GM18502 (cell line): Measurements from ENCODE around the gene RPSA.
A peak's percentile ranks its signal among the peaks of the same experiment; 100 is the strongest.
"Not testable (repeated sequence)": the region's sequence is repeated elsewhere in the genome, so short reads cannot be mapped to it uniquely, and the experiment has no call there.

Experiments
- ATAC-seq: cut with Tn5 transposase; IDR thresholded peaks from one replicate; pipeline ENCODE4 v1.9.1; 2021; ENCODE audit warnings: mild to moderate bottlenecking; ENCODE audit not compliant: unreplicated experiment, poor library complexity

RPSA gene

DNA sequence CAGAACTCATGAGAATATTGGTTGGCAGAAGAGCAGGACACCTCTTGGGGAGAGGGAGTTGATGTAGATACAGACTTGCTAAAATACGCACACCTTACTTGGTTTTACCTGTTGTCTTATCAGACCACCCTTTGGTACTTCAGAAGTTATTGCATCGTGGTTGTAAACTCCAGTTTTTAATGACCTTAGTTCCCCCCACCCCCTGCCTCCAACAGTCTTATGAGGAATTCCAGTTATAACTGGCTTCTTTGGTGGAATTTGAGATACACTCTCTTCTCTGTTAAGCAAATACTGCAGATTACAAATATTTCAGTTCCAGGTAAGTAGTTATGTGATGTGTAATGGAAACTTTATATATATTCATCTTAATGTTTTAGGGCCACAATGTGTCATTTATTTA is 18.4 kb upstream of the RPSA start:
- no peak for ATAC-seq

GRCh38 chr3:39388741-39389248 is 17.7 kb upstream of the RPSA start:
- peak; percentile 75 for ATAC-seq

DNA sequence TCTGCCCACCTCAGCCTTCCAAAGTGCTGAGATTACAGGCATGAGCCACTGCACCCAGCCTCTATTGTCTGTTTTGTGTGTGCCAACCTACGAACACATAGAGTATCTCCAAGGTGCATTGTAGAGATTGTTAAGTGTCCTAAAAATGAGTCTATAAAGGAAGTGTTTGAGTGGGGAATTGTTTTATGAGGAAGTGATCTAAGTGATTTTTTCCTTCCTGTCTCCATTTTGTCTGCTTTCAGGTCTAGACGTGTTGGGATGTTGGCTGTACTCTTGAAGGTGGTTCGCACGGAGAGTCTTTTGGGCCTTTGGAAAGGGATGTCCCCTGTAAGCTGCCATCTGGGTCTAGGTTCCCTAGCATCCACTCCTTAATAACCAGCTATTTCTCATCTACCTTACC is 16.3 kb upstream of the RPSA start:
- no peak for ATAC-seq

DNA sequence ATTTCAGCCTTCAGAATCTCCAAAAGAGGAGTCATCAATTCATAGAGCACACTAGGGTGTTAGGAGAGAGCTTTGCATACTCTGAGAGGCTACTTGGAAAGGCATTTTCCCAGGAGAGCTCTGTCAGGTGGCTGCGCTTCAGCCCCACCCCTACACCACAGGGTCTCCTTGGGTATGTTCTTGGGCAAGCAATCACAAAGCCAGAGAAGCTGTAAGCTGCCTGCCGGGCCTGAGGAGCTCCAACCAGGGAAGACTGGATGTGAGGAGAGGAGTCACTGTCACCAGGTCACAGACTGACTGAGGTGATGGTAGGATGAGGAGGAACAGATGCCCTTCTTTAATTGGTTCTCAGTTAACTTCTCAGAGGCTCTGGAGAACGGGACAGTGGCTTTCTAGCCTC is 9.8 kb upstream of the RPSA start:
- ATAC-seq, result no peak

DNA sequence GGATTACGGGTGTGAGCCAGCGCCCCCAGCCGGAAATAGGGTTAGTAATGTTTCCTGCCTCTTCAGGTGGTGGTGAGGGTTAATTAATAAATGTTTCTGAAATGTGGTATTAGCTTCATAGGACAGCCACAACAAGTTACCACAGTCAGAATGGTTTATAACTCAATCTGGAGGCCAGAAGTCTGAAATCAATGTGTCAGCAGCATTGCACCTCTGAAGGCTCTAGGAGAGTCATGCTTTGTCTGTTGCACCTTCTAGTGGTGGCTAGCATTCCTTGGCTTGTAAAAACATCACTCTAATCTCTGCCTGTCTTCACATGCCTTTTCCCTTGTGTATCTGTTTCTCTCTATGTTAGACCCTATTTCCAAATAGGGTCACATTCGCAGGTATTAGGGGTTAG is 7.8 kb upstream of the RPSA start:
- no peak for ATAC-seq

GRCh38 chr3:39401983-39402382 is 4.5 kb upstream of the RPSA start:
- no peak for ATAC-seq

GRCh38 chr3:39404943-39405686 is 1.4 kb upstream of the RPSA start:
- ATAC-seq, result no peak

GRCh38 chr3:39405687-39406367 is 693 bp upstream of the RPSA start:
- ATAC-seq, result no peak

GRCh38 chr3:39407259-39407629 is 724 bp downstream of the RPSA start:
- no peak for ATAC-seq

GRCh38 chr3:39407773-39408492 is 1.4 kb downstream of the RPSA start:
- no peak for ATAC-seq

- ATAC-seq, result no peak
Measured at GRCh38 chr3:39408493-39409372, 2.2 kb downstream of the RPSA start.

DNA sequence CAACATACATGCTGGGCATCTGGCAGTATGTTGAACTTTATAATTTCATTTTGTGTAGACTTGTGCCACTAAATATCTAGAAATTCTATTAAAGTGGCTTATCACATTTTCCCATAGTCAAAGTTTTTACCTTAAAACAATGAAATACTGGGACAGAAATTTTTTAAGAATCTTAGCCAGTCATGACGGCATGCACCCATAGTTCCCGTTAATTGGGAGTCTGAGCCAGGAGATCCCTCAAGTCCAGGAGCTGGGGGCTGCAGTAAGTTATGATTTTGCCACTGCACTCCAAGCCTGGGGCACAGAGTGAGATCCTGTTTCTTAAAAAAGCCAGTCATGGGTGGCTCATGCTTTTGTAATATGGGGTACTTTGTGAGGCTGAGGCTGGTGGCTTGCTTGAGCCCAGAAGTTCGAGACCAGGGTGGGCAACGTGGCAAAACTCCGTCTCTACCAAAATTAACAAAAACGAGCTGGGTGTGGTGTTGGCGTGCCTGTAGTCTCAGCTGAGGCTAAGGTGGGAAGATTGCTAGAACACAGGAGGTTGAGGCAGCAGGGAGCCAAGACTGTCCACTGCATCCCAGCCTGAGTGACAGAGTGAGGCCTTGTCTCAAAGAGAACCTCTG is 3.1 kb downstream of the RPSA start:
- no peak for ATAC-seq

DNA sequence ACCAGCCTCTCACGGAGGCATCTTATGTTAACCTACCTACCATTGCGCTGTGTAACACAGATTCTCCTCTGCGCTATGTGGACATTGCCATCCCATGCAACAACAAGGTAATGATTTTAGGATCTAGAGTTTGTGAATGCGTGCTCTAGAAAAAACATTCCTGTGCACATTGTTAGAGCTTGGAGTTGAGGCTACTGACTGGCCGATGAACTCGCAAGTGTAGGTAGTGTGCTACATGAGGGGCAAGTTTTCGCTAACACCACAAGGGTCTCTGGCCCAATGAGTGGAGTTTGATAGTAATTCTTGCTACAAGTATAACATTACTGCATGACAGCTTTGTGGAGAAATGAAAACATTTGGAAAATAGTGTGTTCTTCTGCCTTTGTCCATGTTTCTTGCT is 4.4 kb downstream of the RPSA start:
- ATAC-seq, result no peak

- no peak for ATAC-seq
Measured at GRCh38 chr3:39412668-39413260, 6.2 kb downstream of the RPSA start.

DNA sequence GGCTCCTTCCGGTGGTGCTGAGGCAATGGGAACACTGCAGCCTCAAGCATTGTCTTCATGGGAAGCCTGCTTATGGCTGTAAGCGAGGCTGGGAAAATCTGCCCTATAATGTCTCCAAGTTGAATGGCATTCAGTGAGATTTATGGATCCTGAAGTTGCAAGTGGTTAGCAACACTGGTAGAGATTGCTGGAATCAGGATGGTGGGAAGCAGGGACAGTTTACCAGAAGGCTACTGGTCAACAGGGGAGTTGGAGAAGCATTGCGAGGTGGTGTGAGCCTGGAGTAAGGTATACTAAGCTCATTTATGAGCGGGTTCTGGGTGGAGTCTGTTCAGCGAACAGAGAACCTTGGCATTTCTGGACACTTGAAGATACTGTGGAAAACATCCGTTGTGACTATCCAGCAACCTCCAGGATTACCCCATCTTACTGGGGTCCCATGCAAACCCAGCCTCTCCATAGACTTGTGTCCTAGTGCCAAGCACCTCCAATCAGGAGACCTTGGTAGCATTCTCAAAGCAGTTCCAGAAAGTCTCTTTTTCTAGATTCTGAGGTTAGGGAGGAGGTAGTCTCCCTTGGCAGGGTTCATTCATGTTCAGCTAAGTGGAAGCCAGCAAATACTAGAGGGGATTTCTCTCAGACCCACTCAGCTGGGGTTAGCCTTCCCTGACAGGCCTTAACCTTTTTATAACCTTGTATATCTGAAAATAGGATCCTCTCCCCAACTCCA is 7.3 kb downstream of the RPSA start:
- no peak for ATAC-seq

DNA sequence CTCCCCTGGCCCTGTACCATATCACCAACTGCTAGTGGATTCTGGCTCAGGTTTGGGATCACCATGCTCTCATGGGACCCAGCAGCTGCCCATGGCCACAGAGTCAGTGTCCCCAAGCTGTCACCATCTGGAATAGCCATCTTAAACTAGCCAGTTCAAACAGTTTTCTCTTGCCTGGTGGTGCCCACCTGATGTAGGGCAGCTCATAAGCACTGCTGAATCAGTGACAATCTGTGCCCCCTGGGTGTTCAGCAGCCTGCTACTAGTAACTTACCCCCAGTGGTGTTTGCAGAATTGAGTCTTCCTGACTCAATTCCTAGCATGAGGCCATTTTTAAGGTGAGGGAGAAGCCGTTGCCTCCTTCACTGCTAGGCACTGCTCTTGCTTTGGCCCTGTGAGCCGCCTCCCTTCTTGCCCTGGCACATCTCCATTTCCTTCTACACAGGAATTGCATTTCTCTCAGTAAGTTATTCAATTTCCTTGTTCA is 7.9 kb downstream of the RPSA start:
- ATAC-seq, result no peak

DNA sequence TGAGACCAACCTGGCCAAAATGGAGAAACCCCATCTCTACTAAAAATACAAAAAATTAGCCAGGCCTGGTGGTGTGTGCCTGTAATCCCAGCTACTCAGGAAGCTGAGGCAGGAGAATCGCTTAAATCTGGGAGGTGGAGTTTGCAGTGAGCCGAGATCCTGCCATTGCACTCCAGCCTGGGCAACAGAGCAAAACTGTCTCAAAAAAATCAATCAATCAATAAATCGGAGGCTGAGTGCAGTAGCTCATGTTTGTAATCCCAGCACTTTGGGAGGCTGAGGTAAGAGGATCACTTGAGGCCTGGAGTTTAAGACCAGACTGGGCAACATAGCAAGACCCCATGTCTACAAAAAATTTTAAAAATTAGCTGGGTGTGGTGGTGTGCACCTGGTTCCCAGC is 8.8 kb downstream of the RPSA start:
- ATAC-seq, result not testable (repeated sequence)

- ATAC-seq, result no peak
Measured at GRCh38 chr3:39415983-39416382, 9.5 kb downstream of the RPSA start.

DNA sequence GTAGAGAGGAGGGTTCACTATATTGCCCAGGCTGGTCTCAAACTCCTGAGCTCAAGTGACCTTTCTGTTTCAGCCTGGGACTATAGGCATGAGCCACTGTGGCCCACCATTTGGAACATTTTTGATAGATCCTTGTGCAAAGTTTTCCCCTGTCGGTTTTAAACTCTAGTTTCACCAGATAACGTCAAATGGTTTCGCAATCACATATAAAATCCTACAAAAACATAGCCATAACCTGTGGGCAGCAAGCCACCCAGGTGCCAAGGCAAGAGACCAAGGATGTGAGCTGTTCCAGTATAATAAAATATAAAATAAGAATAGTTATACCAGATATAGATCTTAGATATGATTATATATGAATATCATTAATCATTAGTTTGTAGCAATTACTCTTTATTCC is 10.5 kb downstream of the RPSA start:
- not testable (repeated sequence) for ATAC-seq
